GM18508 (cell line): Measurements from ENCODE around the gene GPRC5B.

Experiments
- ATAC-seq: cut with Tn5 transposase; IDR thresholded peaks from one replicate; pipeline ENCODE4 v1.9.1; 2021; ENCODE audit warnings: moderate number of reproducible peaks; ENCODE audit not compliant: insufficient read depth, unreplicated experiment

Gene GPRC5B

DNA sequence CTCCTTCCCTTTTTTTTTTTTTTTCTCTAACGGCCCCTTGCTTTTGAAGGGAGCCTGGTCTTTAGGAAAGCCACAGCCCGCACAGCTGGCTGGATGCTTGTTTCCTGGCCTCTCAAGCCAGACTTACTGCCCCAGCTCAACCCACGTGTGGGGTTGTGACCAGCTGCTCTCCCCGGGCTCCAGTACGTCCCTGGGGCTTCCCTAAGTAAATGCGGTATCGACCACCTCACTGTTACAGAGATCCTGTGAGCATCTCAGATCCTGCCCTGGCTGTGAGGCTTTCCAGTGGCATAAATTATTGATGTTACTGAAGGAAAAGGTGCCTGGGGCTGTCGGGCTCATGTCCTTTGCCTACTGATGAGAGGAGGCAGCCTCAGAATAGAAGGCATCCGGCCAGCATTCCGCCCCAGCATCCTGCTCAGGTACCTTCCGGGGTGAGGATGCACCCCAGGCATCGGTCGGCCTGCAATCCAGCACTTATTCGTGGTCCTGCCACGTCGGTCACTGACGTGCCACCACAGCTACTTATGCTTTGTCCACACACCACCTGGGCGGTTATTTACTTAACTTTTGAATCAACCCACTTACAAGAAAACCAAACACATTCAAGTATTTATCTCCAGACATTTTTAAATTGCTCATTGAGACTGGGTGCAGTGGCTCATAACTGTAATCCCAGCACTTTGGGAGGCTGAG lies 9.6 kb downstream of the GPRC5B start:
- no peak for ATAC-seq

DNA sequence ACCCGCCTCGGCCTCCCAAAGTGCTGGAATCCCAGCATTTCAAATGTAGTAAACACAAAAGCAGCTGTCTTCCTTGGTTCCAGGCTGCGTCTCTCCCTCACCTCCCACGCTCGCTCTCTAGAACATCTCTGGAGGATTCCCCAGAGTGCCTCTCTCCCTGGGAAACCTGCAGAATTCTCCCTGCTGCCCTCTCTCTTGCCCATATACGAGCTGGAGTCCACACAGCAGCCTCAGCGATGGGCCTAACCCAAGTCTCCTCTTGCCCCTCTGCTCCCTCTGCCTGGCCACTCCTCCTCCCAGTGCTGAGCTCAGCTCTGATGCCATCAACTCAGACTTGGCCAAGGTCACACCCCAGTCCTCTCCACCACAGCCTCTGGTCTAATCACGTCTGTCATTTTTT lies 10.6 kb downstream of the GPRC5B start:
- ATAC-seq, result no peak

DNA sequence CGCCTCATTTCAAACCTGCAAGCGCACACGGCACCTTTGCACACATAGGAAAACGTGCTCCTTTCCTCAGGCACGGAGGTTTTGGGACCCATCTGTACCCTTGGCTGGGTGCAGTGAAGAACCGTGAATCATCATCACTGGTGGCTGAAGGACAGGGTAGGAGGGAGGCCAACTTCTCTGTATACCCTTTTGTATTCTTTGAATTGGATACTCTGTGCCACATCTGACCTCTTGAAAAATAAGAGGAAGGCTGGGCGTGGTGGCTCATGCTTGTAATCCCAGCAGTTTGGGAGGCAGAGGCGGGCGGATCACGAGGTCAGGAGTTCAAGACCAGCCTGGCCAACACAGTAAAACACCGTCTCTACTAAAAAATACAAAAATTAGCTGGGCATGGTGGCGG lies 11.7 kb downstream of the GPRC5B start:
- ATAC-seq, result no peak

DNA sequence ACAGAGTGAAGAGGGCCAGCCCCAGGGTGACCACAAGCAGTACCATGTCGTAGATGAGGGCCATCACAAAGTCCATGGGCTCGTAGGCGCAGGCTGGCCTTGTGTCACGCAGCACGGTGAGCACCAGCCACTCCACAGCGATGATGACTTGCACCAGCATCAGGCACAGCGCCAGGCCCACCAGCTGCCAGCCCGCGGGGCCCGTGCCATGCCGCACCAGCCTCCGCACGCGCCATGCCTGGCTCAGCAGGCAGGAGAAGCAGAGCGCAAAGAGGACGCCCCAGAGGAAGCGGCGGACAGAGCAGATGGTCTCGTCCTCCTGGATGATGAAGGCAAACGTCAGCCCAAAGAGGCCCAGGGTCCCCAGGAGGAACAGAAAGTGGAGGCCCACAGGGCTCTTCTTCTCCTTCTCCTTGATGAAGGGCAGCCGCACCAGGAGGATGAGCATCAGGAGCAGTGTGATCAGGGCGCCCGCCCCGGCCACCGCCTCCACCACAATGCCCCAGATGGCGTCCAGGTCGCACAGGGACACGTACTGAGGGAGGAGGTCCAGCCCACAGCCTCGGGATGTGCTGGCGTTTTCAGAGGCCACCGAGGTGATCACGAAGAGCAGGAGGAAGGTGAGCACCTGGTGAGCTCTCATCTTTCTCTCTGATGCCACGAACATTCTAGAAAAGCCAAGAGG lies 12.3 kb downstream of the GPRC5B start:
- no peak for ATAC-seq

DNA sequence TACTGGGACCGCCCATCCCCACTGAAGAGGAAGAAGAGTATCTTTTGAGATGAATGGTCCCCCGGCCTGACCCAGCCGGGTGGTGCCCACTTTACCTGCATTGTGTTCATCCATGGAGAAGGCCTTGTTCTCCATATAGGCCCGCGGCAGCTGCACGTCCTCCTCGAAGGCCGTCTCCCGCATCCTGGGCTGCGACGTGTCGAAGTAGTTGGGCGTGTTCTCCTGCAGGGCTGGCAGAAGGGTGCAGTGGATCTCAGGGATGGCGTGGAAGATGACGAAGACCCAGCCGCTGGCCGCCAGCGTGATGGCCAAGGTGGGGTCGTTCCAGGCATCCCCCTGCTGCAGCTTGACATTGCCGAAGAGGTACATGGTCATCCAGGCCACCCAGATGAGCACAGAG lies 12.9 kb downstream of the GPRC5B start:
- no peak for ATAC-seq

DNA sequence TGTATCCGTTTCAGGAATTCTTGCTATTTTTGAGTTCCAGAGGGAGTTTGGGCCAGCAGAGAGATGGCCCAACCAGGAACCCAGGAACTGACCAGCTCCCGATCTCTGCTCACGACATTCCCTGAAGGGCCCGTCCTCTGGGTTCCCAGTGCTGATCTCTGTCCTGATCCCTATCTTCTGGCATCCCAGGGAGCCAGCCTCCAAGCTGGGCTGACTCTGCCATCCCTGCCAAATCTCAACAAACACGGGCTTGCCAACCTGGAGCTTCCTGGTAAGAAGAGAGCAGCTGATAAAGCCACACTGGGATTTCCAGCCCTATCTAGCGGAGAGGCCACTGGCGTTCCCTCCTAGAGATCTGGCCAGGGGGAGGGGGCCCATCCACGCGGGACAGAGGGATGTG lies 16.2 kb downstream of the GPRC5B start:
- no peak for ATAC-seq

DNA sequence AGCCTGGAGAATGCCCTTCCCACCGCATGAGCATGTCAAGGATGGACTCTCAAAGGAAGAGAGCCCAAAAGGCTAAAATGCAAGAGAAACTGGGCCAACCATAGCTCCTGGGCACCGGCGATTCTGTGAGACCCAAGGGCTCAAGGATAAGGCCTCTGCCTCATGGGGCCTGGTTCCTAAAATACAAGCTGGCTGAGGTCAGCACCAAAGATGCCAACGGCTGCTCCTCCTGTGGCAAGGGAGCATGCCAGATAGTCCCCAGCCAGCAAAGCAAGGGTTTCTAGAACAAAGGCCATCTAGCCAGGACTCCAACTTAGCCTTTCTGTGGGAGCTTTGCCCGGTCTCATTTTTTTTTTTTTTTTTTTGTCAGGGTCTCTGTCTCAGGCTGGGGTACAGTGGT lies 20.1 kb downstream of the GPRC5B start:
- ATAC-seq, result no peak

DNA sequence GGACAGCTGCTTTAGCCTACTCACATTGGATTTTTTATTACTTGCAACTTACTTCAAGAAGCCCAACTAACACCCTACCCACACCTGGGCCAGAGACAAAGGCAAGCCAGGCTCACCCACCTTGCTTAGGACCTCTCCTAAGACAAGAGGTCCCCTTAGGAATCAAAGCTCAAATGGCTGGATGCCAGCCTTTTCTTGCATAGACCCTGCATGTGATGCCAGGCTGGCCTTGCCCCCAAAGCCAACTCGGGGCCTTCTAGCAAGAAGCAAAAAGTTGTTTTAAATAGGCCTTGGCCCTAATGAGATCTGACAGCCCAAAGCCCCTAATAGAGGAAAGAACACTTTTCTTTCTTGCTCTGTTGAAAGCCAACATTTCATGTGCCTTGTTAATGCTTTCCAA lies 20.7 kb downstream of the GPRC5B start:
- ATAC-seq, result no peak

DNA sequence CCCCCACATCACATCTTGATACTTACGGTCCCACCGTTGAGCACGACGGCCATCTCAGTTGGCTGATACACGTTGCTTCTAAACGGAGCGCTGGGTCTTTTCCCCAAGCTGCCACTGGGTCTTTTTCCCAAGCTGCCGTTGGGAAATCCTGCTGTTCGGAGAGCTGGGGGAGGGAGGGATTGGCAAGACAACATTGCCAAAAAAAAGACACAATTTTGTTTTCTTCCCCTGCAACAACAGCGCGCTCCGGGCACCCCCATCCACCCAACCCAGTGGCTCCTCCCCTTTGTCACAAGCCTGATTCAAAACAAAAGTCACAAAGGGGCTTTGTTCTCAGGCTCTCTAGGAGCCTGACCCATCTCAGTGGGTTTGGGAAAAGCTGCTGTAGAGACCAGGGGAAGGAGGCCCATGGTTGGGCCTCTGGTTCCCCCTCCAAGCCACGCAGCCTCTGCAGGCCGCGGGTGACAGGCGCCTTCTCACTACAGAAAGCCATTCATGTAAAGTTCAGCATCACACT lies 22.8 kb downstream of the GPRC5B start:
- ATAC-seq, result no peak

DNA sequence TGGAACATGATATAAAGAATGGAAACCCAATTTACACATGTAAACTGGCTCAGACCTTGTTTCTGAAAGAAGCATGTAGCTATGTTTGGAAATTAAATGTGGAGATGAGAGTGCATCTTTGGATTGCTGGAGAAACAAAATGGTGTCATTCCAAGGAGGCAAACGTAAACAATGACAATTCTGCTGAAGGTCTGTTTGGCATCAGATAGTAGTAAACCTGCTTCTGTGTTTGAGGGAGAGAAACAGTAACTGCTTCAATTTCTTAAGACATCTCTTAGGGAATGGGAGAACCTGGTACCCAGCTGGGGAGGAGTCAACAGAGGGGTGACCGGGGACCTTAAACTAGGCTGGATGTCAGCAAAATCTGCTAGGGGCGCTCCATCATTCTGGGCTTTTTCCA lies 23.5 kb downstream of the GPRC5B start:
- no peak for ATAC-seq

DNA sequence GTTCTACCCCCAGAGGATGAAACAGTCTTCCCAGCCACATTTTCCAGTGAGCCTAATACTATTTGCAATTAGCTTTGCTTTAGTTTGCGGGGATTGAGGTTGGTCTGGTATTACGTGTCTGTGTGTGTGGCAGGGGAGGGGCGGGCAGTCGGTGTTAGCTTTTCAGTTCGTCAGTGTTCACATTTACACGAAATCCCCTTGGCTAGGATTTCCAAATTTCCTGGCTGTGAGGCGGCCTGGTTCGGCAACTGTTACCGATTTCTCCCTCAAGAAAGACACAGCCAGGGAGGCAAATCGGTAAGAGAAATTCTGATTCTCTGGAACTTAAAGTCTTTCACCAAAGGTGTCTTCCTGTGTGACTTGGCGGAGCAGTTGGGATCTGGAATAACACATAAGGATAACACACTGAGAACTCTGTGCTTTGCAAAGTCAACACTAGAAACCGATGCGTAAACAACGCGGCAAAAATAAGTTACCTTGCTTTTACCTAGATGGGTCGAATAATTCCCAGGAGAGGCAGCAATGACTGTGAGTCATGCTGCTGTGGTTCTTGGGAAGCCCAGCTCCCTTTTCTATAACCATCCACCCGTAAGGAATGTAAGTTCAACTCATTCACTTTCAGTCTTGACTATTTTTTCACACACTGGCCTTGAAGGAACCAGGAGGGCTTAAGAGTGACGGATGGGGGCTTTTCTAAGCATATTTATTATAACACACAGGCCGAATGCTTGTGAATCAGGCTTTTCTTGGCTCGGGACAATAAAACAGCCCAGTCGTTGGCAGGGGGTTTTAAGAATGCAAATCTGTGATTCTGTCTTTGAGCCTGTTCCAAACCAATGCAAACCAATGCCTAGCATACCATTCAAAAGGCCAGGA lies 24.2 kb downstream of the GPRC5B start:
- ATAC-seq, result no peak

DNA sequence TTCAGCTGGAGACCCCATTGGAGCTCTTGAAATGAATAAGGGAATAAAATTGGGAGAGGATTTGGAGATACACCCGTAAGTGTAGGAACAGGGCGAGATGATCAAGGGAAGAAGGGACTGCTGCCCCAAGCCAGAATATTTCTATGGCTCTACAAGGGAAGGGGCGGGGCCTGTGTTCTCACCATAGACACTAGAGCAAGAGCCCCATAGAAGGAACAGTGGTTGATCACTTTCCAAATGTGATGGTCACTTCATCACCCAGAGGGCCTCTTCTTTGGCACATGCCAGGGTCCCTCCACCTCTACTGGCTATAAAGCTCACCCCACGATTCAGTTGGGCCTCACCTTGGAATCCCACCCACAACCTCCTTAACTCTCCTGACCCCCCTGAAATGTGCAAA lies 25.0 kb downstream of the GPRC5B start:
- no peak for ATAC-seq

DNA sequence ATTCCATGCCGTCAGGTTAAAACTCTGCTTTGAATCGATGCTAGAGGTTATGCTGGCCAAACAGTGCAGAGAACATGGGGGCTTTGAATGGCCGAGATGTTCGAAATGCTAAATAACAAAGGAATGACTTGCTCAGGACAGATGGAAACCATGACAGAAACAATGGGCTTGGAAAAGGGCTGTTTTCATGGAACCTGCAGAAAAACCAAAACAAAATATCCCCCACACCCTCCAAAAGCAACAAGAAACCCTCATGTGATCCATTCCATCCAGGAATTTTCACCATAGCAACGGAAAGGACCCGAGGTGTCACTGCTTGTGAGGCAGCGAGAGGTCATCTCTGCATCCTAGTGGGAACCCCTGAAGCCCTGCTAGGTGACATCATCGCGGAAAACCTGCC lies 25.5 kb downstream of the GPRC5B start:
- ATAC-seq, result no peak

DNA sequence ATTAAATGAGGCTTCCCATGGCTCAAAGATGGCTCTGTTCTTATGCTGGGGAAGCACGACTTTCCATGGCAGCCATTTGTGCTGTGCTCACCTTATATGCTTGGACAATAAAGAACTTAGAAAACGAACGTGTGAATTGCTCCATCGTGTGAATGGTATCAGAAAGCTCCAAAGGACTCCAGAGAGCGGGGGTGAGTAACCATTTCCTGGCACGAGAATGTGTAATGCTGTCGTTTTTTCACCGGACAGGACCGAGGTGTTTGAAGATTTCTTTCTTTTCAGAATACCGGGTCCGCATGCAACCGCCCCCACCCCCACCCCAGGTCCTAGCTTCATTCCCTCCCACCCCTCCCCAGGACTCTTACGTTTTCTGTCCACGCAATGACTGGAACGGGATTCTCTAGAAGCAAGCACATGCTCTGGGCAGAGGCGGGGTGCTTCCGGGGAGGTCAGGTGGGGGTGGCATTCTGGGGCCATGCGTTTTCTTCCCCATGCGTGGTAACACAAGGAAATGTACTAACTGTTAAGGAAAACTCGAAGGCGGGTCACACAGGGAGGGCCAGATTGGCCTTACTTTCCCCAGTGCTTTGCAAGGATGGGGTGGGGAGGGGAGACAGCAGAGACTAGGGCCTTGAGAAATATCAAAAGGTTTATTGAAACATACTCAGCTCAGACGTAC lies 26.2 kb downstream of the GPRC5B start:
- ATAC-seq, result no peak

DNA sequence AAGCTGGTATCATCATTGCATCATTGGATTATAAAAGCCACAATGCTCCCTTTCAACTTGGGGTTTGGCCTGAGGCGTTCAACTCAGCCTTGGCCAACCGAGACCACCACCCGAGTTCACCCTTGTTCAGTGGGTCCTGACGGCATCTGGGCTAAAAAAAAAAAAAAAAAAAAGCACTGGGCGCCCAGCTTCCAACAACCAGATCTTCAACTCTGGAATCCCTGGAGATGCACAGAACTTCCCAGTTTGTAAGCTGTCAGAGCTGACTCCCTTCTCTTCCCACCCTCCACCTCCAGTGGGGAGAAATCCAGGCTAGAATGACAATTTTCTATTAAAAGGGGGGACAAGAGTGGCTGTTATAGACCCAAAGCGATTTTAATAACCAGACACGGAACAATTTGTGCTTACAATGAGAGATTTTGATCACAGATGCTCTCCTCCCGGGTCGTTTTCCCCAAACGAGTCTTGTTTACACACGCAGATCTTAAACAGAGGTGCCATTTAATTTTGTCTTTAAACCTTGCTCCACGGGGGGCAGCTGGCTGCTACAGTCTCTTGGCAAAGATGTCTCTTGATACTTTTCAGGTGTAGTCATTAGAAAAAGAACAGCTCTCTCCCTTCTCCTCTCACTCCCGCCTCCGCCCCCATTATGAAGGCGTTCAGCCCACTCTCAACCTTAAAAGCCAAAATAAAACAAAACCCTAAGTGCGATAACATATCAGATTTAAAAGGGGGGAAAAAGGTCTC lies 26.9 kb downstream of the GPRC5B start:
- no peak for ATAC-seq

DNA sequence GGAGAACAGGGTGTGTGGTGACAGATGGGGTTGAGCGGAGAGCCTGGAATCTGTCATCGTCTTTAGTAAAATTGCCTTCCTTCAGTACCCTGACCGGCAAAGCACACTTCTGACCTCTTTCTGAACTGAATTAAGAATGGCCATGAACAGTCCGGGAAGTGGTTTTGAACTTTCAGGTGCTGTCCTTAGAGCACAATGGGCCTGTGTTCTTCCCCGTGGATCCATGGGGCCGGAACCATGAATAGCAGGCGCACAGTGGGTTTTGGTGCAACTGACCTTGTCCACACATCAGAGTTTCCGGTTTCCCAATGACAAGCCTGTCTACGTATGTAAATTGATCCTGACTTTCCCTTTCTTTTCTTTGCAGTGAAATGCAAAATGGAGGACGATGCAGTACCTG lies 28.5 kb downstream of the GPRC5B start:
- no peak for ATAC-seq

DNA sequence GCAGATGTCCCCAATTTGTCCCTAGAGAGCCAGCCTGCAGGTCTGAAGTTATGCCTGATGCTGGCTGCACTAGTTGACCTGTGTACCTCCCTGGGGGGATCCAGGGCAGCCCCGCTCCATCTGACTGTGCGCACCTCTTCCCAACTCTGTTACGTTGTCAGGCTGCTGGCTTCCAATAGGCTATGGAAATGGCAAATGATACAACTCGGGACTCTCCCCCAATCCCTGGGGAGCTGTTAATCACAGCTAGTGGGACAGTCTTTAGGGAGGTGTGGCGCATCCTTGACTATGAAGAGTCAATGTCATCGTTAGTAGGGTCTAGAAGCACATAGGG lies 30.1 kb downstream of the GPRC5B start:
- ATAC-seq, result no peak

DNA sequence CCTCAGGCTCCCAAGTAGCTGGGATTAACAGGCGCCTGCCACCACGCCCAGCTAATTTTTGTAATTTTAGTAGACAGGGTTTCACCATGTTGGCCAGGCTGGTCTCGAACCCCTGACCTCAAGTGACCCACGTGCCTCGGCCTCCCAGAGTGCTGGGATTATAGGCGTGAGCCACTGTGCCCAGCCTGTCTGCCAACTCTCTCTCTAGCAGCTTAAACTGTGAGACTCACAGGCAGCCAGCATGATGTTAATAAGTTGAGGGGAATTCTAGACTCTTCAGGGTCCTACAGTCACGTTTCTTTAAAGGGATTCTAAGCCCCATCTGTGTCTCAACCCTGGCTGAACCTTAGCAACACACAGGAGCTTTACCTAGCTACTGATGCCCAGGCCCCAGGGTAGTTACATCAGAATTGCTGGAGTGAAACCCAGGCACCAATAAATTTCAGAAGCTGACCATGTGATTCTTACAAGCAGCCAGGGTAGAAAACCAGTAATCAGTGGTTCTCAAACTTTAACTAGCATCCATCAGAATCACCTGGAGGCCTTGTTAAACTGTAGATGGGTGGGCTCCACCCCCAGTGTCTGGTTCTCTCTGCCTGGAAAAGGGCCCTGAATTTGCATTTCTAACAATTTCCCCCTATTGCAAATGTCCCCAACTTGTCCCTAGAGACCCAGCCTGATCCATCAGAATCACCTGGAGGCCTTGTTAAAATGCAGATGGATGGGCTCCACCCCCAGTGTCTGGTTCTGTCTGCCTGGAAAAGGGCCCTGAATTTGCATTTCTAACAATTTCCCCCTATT lies 30.7 kb downstream of the GPRC5B start:
- ATAC-seq, result no peak

DNA sequence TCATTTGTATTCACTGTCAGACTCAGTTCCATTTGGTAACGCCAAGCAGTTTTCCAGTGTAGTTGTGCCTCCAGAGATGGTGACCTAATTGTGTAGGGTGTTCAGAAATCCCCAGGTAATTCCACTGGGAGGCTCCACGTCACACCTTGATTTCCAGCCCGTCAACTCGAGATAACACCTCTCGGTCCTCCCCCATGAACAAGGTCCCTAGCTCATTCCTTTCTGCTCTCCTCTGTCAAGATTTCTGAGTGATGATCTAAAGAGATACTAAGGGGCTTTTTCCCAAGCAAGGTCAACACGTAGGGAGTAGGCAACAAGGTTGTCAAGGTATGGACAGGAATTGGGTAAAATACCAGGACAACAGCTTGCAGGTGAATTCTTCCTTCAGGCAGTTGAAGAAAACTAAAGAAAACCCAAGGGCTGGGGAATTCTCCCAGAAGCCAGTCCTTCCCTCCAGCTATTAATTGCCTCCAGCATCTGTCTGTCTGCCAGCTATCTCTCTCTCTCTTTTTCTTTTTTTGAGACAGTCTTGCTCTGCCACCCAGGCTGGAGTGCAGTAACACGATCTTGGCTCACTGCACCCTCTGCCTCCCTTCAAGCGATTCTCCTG lies 31.4 kb downstream of the GPRC5B start:
- ATAC-seq, result no peak
